ENCODE results near the gene MICAL2. TPM values are rescaled to one million over a fixed set of nuclear protein-coding genes. Genes with fewer than 3 reads are reported as not detected.

MICAL2 gene
- total and polyA plus RNA-seq, 3 donors from 2014 or later = 224 to 461 (median 401) TPM

DNA sequence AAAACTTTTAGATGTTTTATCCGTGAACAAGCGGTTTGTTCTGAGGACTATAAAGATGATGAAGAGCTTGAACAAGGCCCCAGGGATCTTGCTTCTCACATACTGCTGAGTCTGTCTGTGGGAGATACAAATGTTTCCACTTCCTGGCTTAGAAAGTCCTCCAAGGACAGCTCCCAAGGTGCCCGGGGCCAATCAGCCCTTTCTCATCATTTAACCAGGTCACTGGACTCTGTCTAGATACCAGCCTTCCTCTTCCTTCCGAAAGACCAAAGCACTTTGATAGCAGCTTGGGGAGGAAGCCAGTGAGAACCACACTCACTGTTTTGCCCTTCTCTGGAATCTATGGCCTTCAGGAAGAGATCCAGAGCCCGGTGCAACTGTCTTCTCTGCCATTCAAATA is 4.3 kb upstream of the MICAL2 start:
- H3K9me3 ChIP-seq = no peaks in the 10 kb centered on the region
- WGBS, 2 donors = 39 to 55% methylated on average over 5 of the region's 5 CpGs
- peak overlapping the region; percentile 58 to 78 for H3K27ac ChIP-seq
- H3K27me3 ChIP-seq = no peaks in the 10 kb centered on the region
- peaks cover 43% of the 10 kb centered on the region for H3K4me1 ChIP-seq
- no peaks in the 10 kb centered on the region for H3K36me3 ChIP-seq (ENCODE audit: low read depth, missing control alignments)
- TF ChIP-seq POLR2A (IDR thresholded peaks at IDR 0.05) = no peak
- TF ChIP-seq CTCF (IDR thresholded peaks at IDR 0.05) = no peak
- H3K4me3 ChIP-seq = no peak overlapping the region
- DNase-seq = peak; percentile 85
- intact Hi-C loops (cut with DNase I; ENCODE audit: low total_unique reads) = no loop called here

GRCh38 chr11:12106501-12106900 is 3.9 kb upstream of the MICAL2 start:
- WGBS, 2 donors = 30 to 48% methylated on average over 5 of the region's 5 CpGs
- intact Hi-C loops (cut with DNase I; ENCODE audit: low total_unique reads) = no loop called here
- Histone ChIP-seq H3K4me1 (peaks cover 43% of the 10 kb centered on the region), H3K4me3 (no peak overlapping the region), H3K27me3 (no peaks in the 10 kb centered on the region), H3K36me3 (ENCODE audit: low read depth, missing control alignments) (no peaks in the 10 kb centered on the region), H3K27ac (peak overlapping the region; percentile 58 to 78), H3K9me3 (no peaks in the 10 kb centered on the region)
- TF ChIP-seq CTCF (IDR thresholded peaks at IDR 0.05) = no peak
- no peak for TF ChIP-seq POLR2A (IDR thresholded peaks at IDR 0.05)
- no peak for DNase-seq

DNA sequence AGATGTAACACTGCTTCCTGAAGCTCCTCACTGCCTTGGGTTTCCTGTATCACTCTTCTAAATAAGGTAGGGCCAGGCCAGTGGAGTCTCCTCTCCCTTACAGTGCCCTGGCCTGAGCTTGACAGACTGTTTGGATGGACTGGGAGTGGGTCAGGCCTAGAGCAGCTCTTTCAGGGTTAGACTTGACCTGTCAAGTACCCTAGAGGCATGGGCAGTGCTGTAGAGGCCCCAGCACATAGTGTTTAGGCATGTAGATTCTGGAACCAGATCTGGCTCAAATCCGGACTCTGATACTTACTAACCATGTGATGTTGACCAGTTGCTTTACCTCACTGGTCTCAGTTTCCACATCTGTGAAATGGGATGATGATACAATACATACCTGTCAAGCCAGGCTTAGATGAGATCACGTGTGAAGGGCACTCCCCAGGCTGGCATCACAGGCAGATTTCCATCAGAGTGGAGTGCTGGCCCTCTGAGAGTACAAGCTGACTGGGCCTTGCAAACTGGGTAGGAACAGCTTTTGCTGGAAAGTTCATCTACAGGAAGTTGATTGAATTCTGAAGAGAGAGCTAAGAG is 1.4 kb upstream of the MICAL2 start:
- intact Hi-C loops (cut with DNase I; ENCODE audit: low total_unique reads) = no loop called here
- H3K36me3 ChIP-seq (ENCODE audit: low read depth, missing control alignments) = no peaks in the 10 kb centered on the region
- no peak overlapping the region for H3K27ac ChIP-seq
- WGBS, 2 donors = 88 to 96% methylated on average over 2 of the region's 2 CpGs
- DNase-seq = no peak
- H3K27me3 ChIP-seq = no peaks in the 10 kb centered on the region
- TF ChIP-seq POLR2A (IDR thresholded peaks at IDR 0.05) (no peak), CTCF (IDR thresholded peaks at IDR 0.05) (no peak)
- no peaks in the 10 kb centered on the region for H3K9me3 ChIP-seq
- peaks cover 32% of the 10 kb centered on the region for H3K4me1 ChIP-seq
- H3K4me3 ChIP-seq = no peak overlapping the region

DNA sequence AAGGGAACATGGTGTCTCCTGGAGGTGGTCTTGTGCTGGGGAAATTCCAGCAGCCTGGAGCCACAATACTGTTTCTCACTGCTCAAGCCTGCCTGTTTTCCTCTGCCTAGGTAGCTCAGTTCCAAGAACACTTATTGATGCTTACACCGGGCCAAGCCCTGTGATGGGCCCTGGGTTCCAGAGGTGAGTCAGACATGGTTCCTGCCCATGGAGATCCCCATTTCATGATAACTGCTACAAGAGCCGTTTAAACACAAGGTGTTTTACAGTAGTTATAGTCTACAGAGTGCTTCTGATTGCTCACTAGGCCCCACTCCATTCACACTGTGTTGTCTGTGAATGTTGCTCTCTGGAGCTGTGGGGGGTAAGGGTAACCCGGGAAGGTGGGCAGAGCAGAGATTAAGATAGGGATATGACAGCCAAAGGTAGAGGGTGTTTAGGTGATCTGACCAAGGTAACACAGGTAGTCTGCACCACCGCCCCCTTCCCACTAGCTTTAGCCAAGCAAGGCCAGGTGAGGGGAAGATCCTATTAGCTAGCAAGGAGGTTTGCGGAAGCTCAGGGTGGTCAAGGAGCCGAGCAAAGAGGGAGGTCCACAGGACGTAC is 696 bp upstream of the MICAL2 start:
- no peak for DNase-seq
- intact Hi-C loops (cut with DNase I; ENCODE audit: low total_unique reads) = loop anchor here (10.0 kb wide), 1 partner anchor 125 kb away; no protein-coding TSS in a partner anchor
- peak overlapping the region; percentile 90 to 95 for H3K4me3 ChIP-seq
- H3K27me3 ChIP-seq = no peaks in the 10 kb centered on the region
- 26 to 35% methylated on average over 6 to 7 of the region's 7 CpGs for WGBS, 2 donors
- TF ChIP-seq CTCF (IDR thresholded peaks at IDR 0.05) = no peak
- TF ChIP-seq POLR2A (IDR thresholded peaks at IDR 0.05) = no peak
- peak overlapping the region in 1 of 2 donors; percentile 95 for H3K27ac ChIP-seq
- H3K36me3 ChIP-seq (ENCODE audit: low read depth, missing control alignments) = no peaks in the 10 kb centered on the region
- no peaks in the 10 kb centered on the region for H3K9me3 ChIP-seq
- peaks cover 33% of the 10 kb centered on the region for H3K4me1 ChIP-seq
